Measurements from ENCODE around the gene SHISA2. TPM values are rescaled to one million over a fixed set of nuclear protein-coding genes. Genes with fewer than 3 reads are reported as not detected.

Gene SHISA2
- total RNA-seq, 2 experiments from 2014 or later, result 0.94 to 1.1 TPM

DNA sequence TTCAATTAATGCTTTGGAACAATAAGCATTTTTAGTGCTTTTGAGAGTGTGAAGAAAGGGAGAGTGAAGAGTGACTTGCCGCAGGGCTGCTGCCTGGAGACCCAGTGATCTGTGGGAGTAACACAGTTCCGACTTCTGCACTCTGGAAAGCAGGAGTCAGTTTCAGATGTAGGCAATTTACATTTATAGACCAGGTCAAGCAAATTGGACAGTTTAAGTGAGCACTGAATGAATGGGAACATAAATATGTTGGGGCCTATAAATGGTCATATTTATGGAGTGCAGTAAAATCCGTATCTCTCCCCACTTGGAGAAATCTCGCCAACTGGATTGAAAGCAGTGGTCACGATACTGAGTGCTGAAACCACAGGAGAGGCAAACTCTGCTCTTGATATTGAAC, 9.4 kb upstream of the SHISA2 start:
- DNase-seq, result no peak
- Mint-ChIP-seq H3K36me3 (no peaks in the 10 kb centered on the region), H3K27ac (no peak overlapping the region), H3K4me3 (no peak overlapping the region), H3K4me1 (peaks cover 12% of the 10 kb centered on the region), H3K9me3 (no peaks in the 10 kb centered on the region), H3K27me3 (peaks cover 11% of the 10 kb centered on the region)
- POLR2A ChIA-PET, result interaction anchor here (0.9 kb wide), 1 partner anchor 9 kb away, joined by 3 read pairs; the partner anchor contains the start of gene SHISA2
- no peak for ATAC-seq (ENCODE audit: low read depth)

DNA sequence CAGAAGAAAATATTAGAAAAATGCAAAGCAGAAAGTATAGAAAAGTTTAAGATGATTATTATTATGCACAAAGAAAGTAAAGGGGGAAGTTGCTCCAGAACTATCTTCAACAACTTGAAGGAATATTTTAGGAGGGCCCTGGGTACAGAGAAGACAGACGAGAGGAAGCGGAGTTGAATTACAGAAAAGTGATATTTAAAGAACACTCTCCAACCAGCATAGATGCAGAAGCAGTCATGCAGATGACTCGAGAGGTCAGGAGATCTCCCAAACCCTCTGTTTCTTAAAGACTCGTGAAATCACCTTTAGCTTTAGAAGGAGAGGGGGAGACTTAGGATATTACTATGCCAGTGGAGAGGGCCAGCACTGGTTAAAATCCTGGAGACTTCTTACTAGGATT, 8.5 kb upstream of the SHISA2 start:
- DNase-seq, result no peak

DNA sequence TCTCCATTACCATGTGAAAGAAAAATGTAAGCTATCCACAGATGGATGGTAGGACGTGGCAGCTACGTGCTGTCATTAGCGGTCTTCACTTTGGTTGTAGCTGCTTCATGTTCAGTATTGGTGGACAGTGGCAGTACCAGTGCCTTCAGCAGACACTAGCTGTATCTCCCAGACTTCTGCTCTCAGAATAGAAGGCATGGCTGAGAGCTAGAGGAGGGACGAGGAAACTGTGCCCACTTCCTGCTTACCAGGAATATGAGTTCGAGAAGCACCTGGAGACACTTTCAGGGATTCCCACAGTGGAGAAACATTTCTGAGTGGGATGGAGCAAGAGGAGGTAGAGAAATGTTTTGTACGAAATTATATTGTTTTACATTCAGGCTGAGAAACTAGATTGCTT, 6.9 kb upstream of the SHISA2 start:
- Mint-ChIP-seq H3K4me1 (peaks cover 20% of the 10 kb centered on the region), H3K27ac (no peak overlapping the region), H3K4me3 (peak overlapping the region; percentile 50), H3K27me3 (peaks cover 22% of the 10 kb centered on the region), H3K9me3 (no peaks in the 10 kb centered on the region), H3K36me3 (peaks cover 3% of the 10 kb centered on the region)
- DNase-seq (no peak), ATAC-seq (ENCODE audit: low read depth) (no peak)
- POLR2A ChIA-PET, result no interaction called here

More for the DNA sequence above, 8.5 kb upstream of the SHISA2 start:
- Mint-ChIP-seq H3K36me3 (peaks cover 2% of the 10 kb centered on the region), H3K4me1 (peaks cover 14% of the 10 kb centered on the region), H3K4me3 (no peak overlapping the region), H3K9me3 (no peaks in the 10 kb centered on the region), H3K27me3 (peaks cover 17% of the 10 kb centered on the region), H3K27ac (no peak overlapping the region)
- POLR2A ChIA-PET, result no interaction called here
- ATAC-seq (ENCODE audit: low read depth), result no peak

DNA sequence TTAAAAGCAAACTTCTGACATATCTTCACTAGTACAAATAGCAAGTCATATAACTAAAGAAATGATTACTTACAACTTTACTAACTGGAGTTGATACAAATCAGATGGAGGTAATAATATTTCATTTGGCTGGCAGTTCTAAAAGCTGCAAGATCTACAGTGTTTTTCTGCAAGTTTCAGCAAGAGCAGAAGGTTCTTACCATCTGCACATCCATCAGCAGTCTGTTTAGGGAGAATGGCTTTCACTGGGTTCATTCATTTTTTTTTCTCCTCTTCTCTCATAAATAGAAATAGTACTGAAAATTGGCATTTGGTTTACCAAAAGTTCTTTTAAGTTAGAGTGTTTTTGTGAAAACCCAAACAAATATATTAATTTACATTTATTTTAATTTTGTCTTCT, 3.1 kb upstream of the SHISA2 start:
- DNase-seq, result no peak
- Mint-ChIP-seq H3K4me3 (no peak overlapping the region), H3K4me1 (peaks cover 31% of the 10 kb centered on the region), H3K36me3 (peaks cover 3% of the 10 kb centered on the region), H3K9me3 (no peaks in the 10 kb centered on the region), H3K27me3 (peaks cover 28% of the 10 kb centered on the region), H3K27ac (no peak overlapping the region)
- POLR2A ChIA-PET, result interaction anchor here (0.7 kb wide), 1 partner anchor 1659 kb away, joined by 4 read pairs; no protein-coding TSS in a partner anchor
- no peak for ATAC-seq (ENCODE audit: low read depth)

DNA sequence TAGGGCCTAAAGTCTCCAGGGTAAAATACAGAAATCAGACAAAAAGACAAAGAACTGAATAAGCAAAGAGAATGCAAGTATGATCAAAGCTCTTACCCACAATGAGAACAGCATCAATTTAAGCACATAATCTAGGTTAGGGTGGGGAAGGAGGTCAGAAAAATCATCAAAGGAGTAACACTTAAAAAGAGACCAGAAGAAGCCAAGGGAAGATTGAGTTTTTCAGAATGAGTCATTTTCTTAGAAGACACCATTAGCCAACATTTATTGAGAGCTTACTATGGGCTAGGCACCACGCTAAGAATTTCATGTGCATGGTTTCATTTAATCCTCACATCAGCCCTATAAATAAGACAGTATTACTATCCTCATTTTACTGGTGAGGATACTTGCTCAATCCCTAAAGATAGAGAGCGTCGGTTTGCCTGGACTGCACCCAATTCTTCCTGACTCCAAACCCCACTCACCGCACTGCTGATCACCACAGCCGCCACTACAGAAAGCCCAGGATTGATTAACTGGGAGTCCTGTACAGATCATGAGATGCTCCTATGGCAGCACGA, 1.7 kb upstream of the SHISA2 start:
- no peaks in the 10 kb centered on the region for H3K9me3 Mint-ChIP-seq
- no peak for DNase-seq
- H3K36me3 Mint-ChIP-seq, result peaks cover 3% of the 10 kb centered on the region
- H3K4me1 Mint-ChIP-seq, result peaks cover 38% of the 10 kb centered on the region
- peak overlapping the region; percentile 42 for H3K27ac Mint-ChIP-seq
- H3K4me3 Mint-ChIP-seq, result peak overlapping the region; percentile 25
- ATAC-seq (ENCODE audit: low read depth), result peak; percentile 72
- peaks cover 35% of the 10 kb centered on the region for H3K27me3 Mint-ChIP-seq
- POLR2A ChIA-PET, result interaction anchor here (0.6 to 1.5 kb wide), 3 partner anchors 41 to 220 kb away, joined by 3 to 4 read pairs (median 3); no protein-coding TSS in a partner anchor

DNA sequence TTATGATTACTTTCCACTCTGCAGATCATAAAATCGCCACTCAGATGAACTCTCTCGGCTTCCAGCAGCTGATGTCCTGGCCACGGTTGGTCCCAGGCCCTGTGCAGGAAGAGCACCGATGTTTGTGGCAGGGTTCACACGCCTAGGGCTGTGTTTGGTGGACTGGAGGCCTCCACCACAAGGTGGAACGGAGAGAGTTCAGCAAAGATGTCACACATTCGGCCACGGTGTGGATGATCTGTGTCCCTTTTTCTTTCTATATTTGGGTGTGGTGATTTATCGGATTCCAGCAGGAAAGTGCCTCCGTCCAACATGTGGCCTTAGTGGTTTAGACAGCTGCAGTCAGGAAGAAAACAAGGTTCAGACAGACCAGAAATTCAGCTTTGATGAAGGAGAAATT, 521 bp upstream of the SHISA2 start:
- ATAC-seq (ENCODE audit: low read depth), result no peak
- peak overlapping the region; percentile 72 for H3K4me3 Mint-ChIP-seq
- H3K4me1 Mint-ChIP-seq, result peaks cover 38% of the 10 kb centered on the region
- peak; percentile 32 for DNase-seq
- POLR2A ChIA-PET, result interaction anchor here (1.3 to 1.5 kb wide), 4 partner anchors 9 to 153 kb away, joined by 3 to 4 read pairs (median 3); no protein-coding TSS in a partner anchor
- peaks cover 3% of the 10 kb centered on the region for H3K36me3 Mint-ChIP-seq
- peak overlapping the region; percentile 52 for H3K27ac Mint-ChIP-seq
- H3K27me3 Mint-ChIP-seq, result peaks cover 45% of the 10 kb centered on the region
- no peaks in the 10 kb centered on the region for H3K9me3 Mint-ChIP-seq

DNA sequence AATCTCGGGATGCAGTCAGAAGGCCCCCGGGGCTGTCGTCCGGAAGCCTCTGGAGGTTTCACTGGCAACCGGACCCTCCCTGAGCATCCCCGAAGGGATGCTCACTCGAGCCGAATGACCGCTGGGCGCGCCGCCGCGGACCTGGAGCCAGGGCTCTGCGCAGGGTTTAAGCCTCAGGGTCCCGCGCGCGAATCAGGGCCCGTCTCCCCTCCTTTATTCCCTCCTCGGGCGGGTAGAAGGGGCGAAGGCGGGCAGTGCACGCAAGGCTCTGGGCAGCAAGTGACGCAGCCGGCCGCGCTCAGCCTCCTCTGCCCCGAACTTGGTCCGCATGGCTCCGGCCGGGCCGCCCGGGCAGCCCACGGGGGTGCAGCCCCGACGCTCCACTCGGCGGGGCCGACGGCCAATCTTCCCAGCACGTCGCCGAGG, 572 bp downstream of the SHISA2 start:
- H3K4me1 Mint-ChIP-seq, result peaks cover 36% of the 10 kb centered on the region

DNA sequence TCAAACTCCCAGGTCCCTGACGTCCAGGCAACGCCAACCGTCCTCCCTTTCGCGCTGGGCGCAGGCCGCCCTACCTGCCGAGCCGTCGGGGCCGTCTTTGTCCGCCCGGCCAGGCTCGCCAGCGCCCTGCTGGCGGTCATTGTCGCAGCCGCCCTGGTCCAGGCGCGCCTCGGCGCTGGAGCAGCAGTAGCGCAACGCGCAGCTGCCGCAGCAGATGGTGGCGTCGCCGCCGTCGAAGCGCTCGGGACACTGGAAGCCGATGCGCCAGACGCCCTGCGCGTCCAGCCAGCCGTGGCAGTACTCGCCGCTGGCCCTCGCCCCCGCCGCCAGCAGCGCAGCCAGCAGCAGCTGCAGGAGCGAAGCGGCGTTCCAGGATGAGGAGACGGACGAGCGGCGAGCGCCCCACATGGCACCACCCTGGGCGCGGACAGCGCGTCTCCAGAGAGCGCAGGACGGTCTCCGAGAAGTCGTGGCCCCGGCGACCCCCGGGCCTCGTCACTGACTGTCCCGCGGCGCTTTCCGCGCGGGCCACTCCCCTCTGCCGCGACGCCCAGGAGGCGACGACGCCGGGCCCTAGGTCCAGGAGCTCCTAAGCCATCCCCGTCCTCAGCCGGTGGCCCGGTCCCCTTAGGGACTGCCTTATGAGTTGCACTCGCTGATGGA, 1.1 kb downstream of the SHISA2 start:
- Mint-ChIP-seq H3K36me3 (peaks cover 3% of the 10 kb centered on the region), H3K4me1 (peaks cover 33% of the 10 kb centered on the region), H3K9me3 (no peaks in the 10 kb centered on the region), H3K27me3 (peaks cover 41% of the 10 kb centered on the region), H3K4me3 (peak overlapping the region; percentile 60), H3K27ac (no peak overlapping the region)
- POLR2A ChIA-PET, result no interaction called here
- ATAC-seq (ENCODE audit: low read depth), result no peak
- peak; percentile 51 for DNase-seq

More for the DNA sequence above, 572 bp downstream of the SHISA2 start:
- DNase-seq (peak; percentile 50), ATAC-seq (ENCODE audit: low read depth) (peak; percentile 3)
- Mint-ChIP-seq H3K36me3 (peaks cover 5% of the 10 kb centered on the region), H3K27me3 (peaks cover 46% of the 10 kb centered on the region), H3K27ac (no peak overlapping the region), H3K9me3 (no peaks in the 10 kb centered on the region), H3K4me3 (peak overlapping the region; percentile 60)
- POLR2A ChIA-PET, result interaction anchor here (1.3 kb wide), 1 partner anchor 8 kb away, joined by 3 read pairs; no protein-coding TSS in a partner anchor

DNA sequence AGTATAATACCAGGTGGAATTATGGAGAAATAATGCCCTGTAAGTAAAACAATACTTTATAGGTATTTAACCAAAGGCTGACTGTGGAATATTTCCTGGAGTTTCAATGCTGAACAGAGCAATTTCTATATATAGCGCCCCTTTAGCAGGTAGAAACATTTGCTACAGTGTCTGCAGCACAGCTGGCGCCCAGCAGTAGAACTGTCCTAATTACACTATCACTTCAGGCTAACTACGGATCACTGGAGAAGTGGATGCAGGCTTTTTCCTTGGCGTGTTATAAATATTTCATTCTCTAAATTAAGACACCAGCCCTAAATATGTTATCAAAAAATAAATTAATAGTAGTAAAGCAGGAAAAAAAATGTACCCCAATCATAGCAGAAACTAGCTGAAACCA, 3.1 kb downstream of the SHISA2 start:
- peaks cover 38% of the 10 kb centered on the region for H3K4me1 Mint-ChIP-seq
- POLR2A ChIA-PET, result no interaction called here
- ATAC-seq (ENCODE audit: low read depth), result no peak
- H3K27me3 Mint-ChIP-seq, result peaks cover 35% of the 10 kb centered on the region
- no peaks in the 10 kb centered on the region for H3K9me3 Mint-ChIP-seq
- peak overlapping the region; percentile 75 for H3K4me3 Mint-ChIP-seq
- peaks cover 2% of the 10 kb centered on the region for H3K36me3 Mint-ChIP-seq
- H3K27ac Mint-ChIP-seq, result no peak overlapping the region
- DNase-seq, result no peak

DNA sequence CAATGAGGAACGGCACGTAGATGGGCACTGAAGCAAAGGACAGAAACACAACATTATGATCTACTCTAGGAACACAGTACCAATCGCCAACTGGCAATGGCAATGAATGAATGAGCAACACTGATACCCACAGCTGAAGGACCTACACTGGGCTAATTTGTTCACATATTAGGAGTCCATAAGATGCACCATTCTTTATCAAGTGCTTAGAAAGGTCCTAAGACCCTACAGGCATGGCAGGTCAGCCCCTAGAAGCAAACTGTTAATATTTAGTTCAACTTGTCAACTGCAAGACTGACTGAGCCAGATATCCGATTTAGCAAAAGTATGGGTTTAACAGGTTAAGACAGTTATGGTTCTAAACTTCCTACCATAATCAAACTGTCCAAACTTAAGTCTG, 4.8 kb downstream of the SHISA2 start:
- H3K4me1 Mint-ChIP-seq, result peaks cover 24% of the 10 kb centered on the region
- peaks cover 37% of the 10 kb centered on the region for H3K27me3 Mint-ChIP-seq
- H3K4me3 Mint-ChIP-seq, result no peak overlapping the region
- DNase-seq (no peak), ATAC-seq (ENCODE audit: low read depth) (no peak)
- H3K36me3 Mint-ChIP-seq, result peaks cover 2% of the 10 kb centered on the region
- no peak overlapping the region for H3K27ac Mint-ChIP-seq
- POLR2A ChIA-PET, result no interaction called here
- H3K9me3 Mint-ChIP-seq, result no peaks in the 10 kb centered on the region

DNA sequence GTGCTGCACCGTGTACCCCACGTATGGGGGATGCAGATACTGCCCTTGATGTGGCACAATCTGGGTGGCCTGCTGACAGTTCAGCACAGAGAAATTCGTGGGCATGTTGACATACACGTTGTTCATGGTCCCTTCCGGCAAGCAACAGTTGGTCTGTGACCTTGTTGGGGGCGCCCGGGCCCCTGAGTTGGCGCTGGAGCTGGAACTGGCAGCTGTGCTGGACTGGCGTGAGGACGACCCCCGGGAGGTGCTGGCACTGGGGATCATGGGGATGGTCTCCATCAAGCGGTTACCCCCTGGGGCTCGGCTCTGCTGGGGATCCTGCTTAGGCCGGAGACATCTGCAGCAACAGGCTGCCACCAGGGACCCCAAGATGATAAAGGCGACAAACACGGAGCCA, 5.2 kb downstream of the SHISA2 start:
- ATAC-seq (ENCODE audit: low read depth) (no peak), DNase-seq (no peak)
- Mint-ChIP-seq H3K36me3 (peaks cover 2% of the 10 kb centered on the region), H3K9me3 (no peaks in the 10 kb centered on the region), H3K4me3 (no peak overlapping the region), H3K27ac (no peak overlapping the region), H3K27me3 (peaks cover 38% of the 10 kb centered on the region), H3K4me1 (peaks cover 23% of the 10 kb centered on the region)
- POLR2A ChIA-PET, result no interaction called here

DNA sequence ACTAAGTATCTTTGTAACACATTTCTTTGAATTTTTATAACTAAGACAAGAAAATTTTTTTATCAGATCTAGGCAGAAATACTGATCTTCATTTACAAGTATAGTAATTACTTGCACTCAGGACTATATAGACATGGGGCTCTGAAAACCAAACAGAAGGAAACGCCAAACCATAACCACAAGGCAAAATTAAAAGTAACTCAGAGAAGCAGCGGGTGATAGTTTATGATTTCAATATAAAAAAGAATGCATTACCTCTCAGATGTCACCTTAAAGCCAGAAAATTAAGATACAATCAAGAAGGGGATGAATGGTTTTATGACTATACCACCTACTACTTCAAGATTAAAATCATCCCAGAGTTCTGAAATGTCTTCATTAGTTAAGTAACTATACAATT, 6.7 kb downstream of the SHISA2 start:
- ATAC-seq (ENCODE audit: low read depth), result peak; percentile 75
- peaks cover 34% of the 10 kb centered on the region for H3K27me3 Mint-ChIP-seq
- POLR2A ChIA-PET, result no interaction called here
- H3K4me3 Mint-ChIP-seq, result peak overlapping the region; percentile 53
- H3K4me1 Mint-ChIP-seq, result peaks cover 23% of the 10 kb centered on the region
- DNase-seq, result no peak
- H3K36me3 Mint-ChIP-seq, result peaks cover 2% of the 10 kb centered on the region
- H3K9me3 Mint-ChIP-seq, result no peaks in the 10 kb centered on the region
- peak overlapping the region; percentile 15 for H3K27ac Mint-ChIP-seq

DNA sequence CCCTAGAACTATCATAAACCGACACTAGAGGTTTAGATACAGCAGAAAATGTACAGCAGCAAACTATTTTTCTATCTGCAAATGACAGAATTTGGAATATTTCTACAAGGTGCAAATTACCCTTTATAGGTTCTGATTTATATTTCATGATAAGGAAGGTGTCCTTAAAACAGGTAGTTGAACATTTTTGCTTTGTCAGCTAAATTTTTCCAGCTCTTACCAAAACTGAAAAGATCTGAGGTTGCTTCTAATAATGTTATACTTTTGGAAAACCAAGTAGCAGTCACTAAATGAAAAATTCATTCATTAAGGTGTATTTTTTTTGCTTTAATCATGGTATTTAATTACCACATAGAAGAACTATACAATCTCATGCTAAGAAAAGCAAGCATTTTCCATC, 9.0 kb downstream of the SHISA2 start:
- Mint-ChIP-seq H3K9me3 (no peaks in the 10 kb centered on the region), H3K27me3 (peaks cover 11% of the 10 kb centered on the region), H3K4me1 (peaks cover 12% of the 10 kb centered on the region), H3K27ac (no peak overlapping the region), H3K36me3 (peaks cover 2% of the 10 kb centered on the region), H3K4me3 (no peak overlapping the region)
- no peak for DNase-seq
- POLR2A ChIA-PET, result no interaction called here
- ATAC-seq (ENCODE audit: low read depth), result no peak

DNA sequence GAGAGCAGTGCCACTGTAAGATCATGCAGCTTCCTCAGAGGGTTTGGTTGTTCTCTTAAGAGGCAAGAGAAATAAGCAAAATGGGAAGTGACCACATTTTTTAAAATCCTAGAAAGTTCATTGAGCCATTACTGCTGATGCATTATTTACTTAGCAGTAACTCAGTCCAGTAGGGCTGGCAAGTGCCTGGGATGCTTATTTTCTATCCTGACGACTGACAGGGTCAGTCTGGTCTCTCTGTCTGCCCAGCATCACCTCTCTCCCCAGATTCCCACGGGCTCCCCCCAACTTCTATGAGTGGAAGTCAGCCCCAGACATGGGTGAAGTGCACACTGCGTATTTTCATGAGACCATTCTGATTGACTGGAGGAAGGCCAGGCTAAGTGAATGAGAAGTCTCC, 10.4 kb downstream of the SHISA2 start:
- Mint-ChIP-seq H3K27ac (no peak overlapping the region), H3K9me3 (no peaks in the 10 kb centered on the region), H3K4me1 (peaks cover 12% of the 10 kb centered on the region), H3K36me3 (no peaks in the 10 kb centered on the region), H3K4me3 (no peak overlapping the region), H3K27me3 (peaks cover 6% of the 10 kb centered on the region)
- DNase-seq, result no peak
- POLR2A ChIA-PET, result no interaction called here
- no peak for ATAC-seq (ENCODE audit: low read depth)

Data from activated naive CD8-positive, alpha-beta T cell treated with anti-CD3 and anti-CD28 coated beads, Interleukin-2, amount 10 ng/mL, durations not matched to agents 7 days and 5 days (primary cell).